Activated T-cell treated with anti-CD3 and anti-CD28 coated beads, Interleukin-2, amount 50 U/mL, for 24 hours (primary cell): Measurements from ENCODE around the gene DIPK1C.
A peak's percentile ranks its signal among the peaks of the same experiment; 100 is the strongest.

ENCODE experiments used
- DNase-seq: peaks from one replicate; pipeline ENCODE4 v3.0.0-alpha.2; 2020
- H3K27ac Mint-ChIP-seq: 2 replicates; pipeline ENCODE4 v1.8.0; 2020; ENCODE audit warnings: mild to moderate bottlenecking, mixed read lengths
- H3K27me3 Mint-ChIP-seq: 2 replicates; pipeline ENCODE4 v1.8.0; 2020; ENCODE audit warnings: mixed read lengths
- H3K36me3 Mint-ChIP-seq: 2 replicates; pipeline ENCODE4 v1.8.0; 2020; ENCODE audit warnings: low read depth, mixed read lengths
- H3K4me1 Mint-ChIP-seq: 2 replicates; pipeline ENCODE4 v1.8.0; 2020; ENCODE audit warnings: low read depth, mixed read lengths
- H3K4me3 Mint-ChIP-seq: 2 replicates; pipeline ENCODE4 v1.8.0; 2020; ENCODE audit warnings: mild to moderate bottlenecking, moderate library complexity, mixed read lengths
- H3K9me3 Mint-ChIP-seq: 2 replicates; pipeline ENCODE4 v1.8.0; 2020; ENCODE audit warnings: mixed read lengths

DIPK1C gene

DNA sequence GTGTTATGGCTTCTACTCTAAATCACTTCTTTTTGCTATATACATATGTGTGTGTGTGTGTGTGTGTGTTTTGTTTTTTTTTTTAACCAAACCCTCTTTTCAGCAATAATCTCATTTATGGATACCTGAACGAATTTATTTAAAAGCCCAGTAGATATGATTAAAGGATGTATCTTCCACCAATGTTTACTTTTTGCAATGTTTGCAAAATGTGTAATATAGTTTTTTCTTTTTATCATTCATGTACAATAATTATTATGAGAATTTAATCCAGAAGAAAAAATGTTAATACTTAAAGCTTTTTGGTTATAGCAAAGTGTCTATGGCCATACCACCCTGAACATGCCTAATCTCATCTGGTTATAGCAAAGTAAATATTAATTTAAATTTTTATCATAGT is 37.4 kb upstream of the DIPK1C start:
- peaks cover 36% of the 10 kb centered on the region for H3K4me1 Mint-ChIP-seq
- no peaks in the 10 kb centered on the region for H3K9me3 Mint-ChIP-seq
- no peak for DNase-seq
- H3K27me3 Mint-ChIP-seq, result no peaks in the 10 kb centered on the region
- H3K27ac Mint-ChIP-seq, result no peak overlapping the region
- H3K36me3 Mint-ChIP-seq, result peaks cover 31% of the 10 kb centered on the region
- peak overlapping the region; percentile 35 for H3K4me3 Mint-ChIP-seq

- H3K9me3 Mint-ChIP-seq, result no peaks in the 10 kb centered on the region
- H3K27me3 Mint-ChIP-seq, result no peaks in the 10 kb centered on the region
- H3K27ac Mint-ChIP-seq, result no peak overlapping the region
- H3K4me3 Mint-ChIP-seq, result no peak overlapping the region
- H3K36me3 Mint-ChIP-seq, result peaks cover 23% of the 10 kb centered on the region
- peak; percentile 43 for DNase-seq
- peaks cover 28% of the 10 kb centered on the region for H3K4me1 Mint-ChIP-seq
Observed at GRCh38 chr18:74493689-74494088, 36.6 kb upstream of the DIPK1C start.

DNA sequence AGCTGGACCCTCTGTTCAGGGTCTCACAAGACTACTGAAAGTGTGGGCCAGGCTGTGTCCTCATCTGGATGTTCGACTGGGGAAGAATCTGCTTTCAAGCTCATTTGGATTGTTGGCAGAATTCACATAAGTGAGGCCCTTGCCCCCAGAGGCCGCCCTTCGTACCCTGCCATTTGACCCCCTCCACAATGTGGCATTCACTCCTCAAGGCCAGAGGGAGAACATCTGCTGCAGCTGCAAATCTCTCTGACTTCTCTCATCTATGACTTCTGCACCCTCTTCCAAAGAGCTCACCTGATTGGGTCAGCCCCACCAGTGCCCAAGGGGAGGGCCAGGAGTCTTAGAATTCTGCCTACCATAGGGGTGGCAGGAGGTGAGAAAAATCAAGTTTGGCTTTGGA is 35.2 kb upstream of the DIPK1C start:
- DNase-seq, result no peak
- peaks cover 14% of the 10 kb centered on the region for H3K4me1 Mint-ChIP-seq
- no peaks in the 10 kb centered on the region for H3K9me3 Mint-ChIP-seq
- H3K4me3 Mint-ChIP-seq, result no peak overlapping the region
- peaks cover 12% of the 10 kb centered on the region for H3K36me3 Mint-ChIP-seq
- H3K27me3 Mint-ChIP-seq, result no peaks in the 10 kb centered on the region
- no peak overlapping the region for H3K27ac Mint-ChIP-seq

DNA sequence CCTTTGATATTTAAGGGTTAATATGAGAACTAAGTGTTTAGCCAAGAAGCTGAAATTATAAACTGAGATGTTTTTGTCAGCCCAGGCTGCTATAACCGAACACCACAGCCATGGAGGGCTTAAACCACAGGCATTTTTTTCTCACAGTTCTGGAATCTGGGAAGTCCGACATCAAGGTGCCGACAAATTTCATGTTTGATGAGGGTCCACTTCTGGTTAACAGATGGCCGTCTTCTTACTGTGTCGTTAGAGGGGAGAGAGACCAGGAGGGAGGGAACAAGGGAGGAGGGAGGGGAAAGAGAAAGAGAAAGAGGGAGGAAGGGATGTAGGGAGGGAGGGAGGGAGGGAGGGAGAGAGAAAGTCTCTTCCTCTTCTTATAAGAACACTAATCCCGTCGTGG is 32.6 kb upstream of the DIPK1C start:
- no peak for DNase-seq
- Mint-ChIP-seq H3K27ac (no peak overlapping the region), H3K27me3 (no peaks in the 10 kb centered on the region), H3K4me1 (peaks cover 17% of the 10 kb centered on the region), H3K36me3 (no peaks in the 10 kb centered on the region), H3K9me3 (no peaks in the 10 kb centered on the region), H3K4me3 (no peak overlapping the region)

GRCh38 chr18:74488864-74489263 is 31.8 kb upstream of the DIPK1C start:
- no peaks in the 10 kb centered on the region for H3K9me3 Mint-ChIP-seq
- H3K4me1 Mint-ChIP-seq, result peaks cover 17% of the 10 kb centered on the region
- no peak overlapping the region for H3K4me3 Mint-ChIP-seq
- no peaks in the 10 kb centered on the region for H3K27me3 Mint-ChIP-seq
- H3K27ac Mint-ChIP-seq, result no peak overlapping the region
- no peaks in the 10 kb centered on the region for H3K36me3 Mint-ChIP-seq
- DNase-seq, result no peak

GRCh38 chr18:74488354-74488753 is 31.2 kb upstream of the DIPK1C start:
- peaks cover 17% of the 10 kb centered on the region for H3K4me1 Mint-ChIP-seq
- no peaks in the 10 kb centered on the region for H3K9me3 Mint-ChIP-seq
- DNase-seq, result no peak
- H3K27me3 Mint-ChIP-seq, result no peaks in the 10 kb centered on the region
- H3K4me3 Mint-ChIP-seq, result no peak overlapping the region
- H3K36me3 Mint-ChIP-seq, result no peaks in the 10 kb centered on the region
- no peak overlapping the region for H3K27ac Mint-ChIP-seq

DNA sequence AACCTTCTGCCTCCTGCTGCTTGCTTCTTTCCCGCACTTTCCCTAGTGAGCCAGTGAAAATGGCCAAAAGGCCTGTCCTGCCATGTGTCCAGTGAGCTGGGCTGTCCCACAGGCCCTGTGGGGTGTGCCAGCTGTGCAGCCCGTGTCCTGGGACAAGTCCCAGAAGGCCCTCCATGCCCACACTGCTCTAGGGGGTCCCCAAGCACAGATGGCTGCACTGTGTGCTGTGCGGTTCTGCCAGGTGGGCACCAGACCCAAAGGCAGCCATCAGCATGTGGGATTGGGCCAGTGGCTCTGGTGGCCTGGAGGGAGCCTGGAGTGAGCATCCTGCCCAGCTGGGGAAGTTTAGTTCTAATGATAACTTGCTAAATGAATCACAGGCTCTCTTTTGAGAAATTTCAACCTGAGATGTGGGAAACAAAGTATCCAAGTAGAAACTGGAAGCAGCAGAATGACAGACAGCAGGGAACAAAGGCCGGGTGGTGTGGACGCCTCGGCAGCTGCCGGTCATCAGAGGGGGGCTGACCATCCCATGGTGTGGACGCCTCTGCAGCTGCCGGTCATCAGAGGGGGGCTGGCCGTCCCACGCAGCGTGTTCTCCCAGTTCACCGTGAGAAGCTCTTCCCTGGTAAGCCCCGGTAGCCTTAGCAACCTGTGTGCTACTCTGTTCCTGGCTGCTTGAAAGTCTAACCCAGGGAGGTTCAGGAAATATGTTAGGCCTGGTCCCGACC is 29.2 kb upstream of the DIPK1C start:
- Mint-ChIP-seq H3K36me3 (no peaks in the 10 kb centered on the region), H3K9me3 (no peaks in the 10 kb centered on the region), H3K4me3 (no peak overlapping the region), H3K27ac (no peak overlapping the region), H3K27me3 (peaks cover 3% of the 10 kb centered on the region), H3K4me1 (peaks cover 17% of the 10 kb centered on the region)
- DNase-seq, result no peak

GRCh38 chr18:74482697-74483096 is 25.6 kb upstream of the DIPK1C start:
- H3K9me3 Mint-ChIP-seq, result no peaks in the 10 kb centered on the region
- peaks cover 19% of the 10 kb centered on the region for H3K4me1 Mint-ChIP-seq
- H3K27ac Mint-ChIP-seq, result no peak overlapping the region
- peaks cover 3% of the 10 kb centered on the region for H3K27me3 Mint-ChIP-seq
- DNase-seq, result no peak
- H3K4me3 Mint-ChIP-seq, result no peak overlapping the region
- H3K36me3 Mint-ChIP-seq, result no peaks in the 10 kb centered on the region

DNA sequence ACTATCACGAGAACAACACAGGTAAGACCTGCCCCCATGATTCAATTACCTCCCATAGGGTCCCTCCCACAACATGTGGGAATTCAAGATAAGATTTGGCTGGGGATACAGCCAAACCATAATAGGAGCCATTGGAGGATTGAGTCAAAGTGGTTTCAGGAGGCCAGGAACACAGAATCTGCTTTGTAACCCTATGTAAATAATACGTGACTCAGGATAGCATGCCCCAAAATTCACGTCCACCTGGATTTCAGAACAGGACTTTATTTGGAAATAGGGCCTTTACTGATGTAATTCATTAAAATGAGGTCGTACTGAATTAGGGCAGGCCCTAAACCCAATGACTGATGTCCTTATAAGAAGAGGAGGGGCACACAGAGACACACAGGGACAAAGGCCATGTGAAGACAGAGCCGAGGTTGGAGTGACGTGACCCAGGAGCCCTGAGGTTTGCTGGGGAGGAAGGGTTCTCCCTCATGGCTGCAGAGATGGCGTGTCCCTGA is 23.1 kb upstream of the DIPK1C start:
- Mint-ChIP-seq H3K4me3 (no peak overlapping the region), H3K4me1 (peaks cover 12% of the 10 kb centered on the region), H3K27ac (no peak overlapping the region), H3K27me3 (peaks cover 3% of the 10 kb centered on the region), H3K9me3 (no peaks in the 10 kb centered on the region), H3K36me3 (no peaks in the 10 kb centered on the region)
- DNase-seq, result no peak

GRCh38 chr18:74479486-74480148 is 22.5 kb upstream of the DIPK1C start:
- H3K4me1 Mint-ChIP-seq, result peaks cover 8% of the 10 kb centered on the region
- no peaks in the 10 kb centered on the region for H3K36me3 Mint-ChIP-seq
- H3K9me3 Mint-ChIP-seq, result no peaks in the 10 kb centered on the region
- H3K27ac Mint-ChIP-seq, result no peak overlapping the region
- peaks cover 3% of the 10 kb centered on the region for H3K27me3 Mint-ChIP-seq
- no peak overlapping the region for H3K4me3 Mint-ChIP-seq
- no peak for DNase-seq

- Mint-ChIP-seq H3K36me3 (no peaks in the 10 kb centered on the region), H3K27me3 (peaks cover 3% of the 10 kb centered on the region), H3K4me3 (no peak overlapping the region), H3K4me1 (peaks cover 5% of the 10 kb centered on the region), H3K27ac (no peak overlapping the region), H3K9me3 (no peaks in the 10 kb centered on the region)
- no peak for DNase-seq
Observed at GRCh38 chr18:74478880-74479279, 21.8 kb upstream of the DIPK1C start.

DNA sequence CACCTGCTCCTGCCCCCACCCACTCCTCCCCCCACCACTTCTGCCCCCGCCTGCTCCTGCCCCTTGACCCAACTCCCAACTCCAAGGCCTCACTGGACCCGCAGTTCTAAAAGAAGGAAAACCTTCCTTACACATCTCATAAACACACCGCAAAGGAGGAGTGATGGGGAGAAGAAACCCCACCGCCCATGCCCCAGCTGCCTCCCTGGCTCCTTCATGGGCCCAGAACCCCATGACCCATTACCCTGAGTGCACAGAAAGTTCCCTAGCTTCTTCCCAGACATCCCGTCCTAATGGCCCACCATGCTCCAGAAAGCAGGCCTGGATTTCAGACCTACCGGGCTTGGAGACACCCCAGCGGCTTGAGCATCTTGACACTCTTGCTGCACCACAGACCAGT is 21.2 kb upstream of the DIPK1C start:
- Mint-ChIP-seq H3K27me3 (peaks cover 3% of the 10 kb centered on the region), H3K27ac (no peak overlapping the region), H3K4me3 (no peak overlapping the region), H3K36me3 (no peaks in the 10 kb centered on the region), H3K9me3 (no peaks in the 10 kb centered on the region), H3K4me1 (peaks cover 5% of the 10 kb centered on the region)
- DNase-seq, result no peak

- H3K27ac Mint-ChIP-seq, result no peak overlapping the region
- H3K4me1 Mint-ChIP-seq, result peaks cover 5% of the 10 kb centered on the region
- DNase-seq, result no peak
- H3K36me3 Mint-ChIP-seq, result no peaks in the 10 kb centered on the region
- H3K4me3 Mint-ChIP-seq, result no peak overlapping the region
- H3K27me3 Mint-ChIP-seq, result peaks cover 2% of the 10 kb centered on the region
- no peaks in the 10 kb centered on the region for H3K9me3 Mint-ChIP-seq
Observed at GRCh38 chr18:74477771-74478170, 20.7 kb upstream of the DIPK1C start.

DNA sequence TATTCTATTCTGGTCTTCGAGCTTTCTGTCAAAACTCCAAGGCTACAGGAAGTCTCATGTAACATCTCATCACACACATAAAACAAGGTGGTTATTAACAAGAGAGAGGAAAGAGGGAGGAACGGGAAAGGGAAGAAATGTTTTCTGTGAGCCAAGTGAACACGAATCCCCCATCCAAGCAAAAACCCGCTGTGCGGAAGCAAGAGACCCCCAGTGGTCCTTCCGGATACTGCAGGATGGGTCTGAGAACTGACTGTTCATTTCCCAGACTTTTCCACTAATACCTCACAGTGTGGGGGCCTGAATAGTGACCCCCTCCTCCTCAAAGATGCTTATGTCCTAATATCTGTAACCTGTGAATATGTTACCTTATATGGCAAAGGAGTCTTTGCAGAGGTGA is 19.0 kb upstream of the DIPK1C start:
- Mint-ChIP-seq H3K36me3 (no peaks in the 10 kb centered on the region), H3K4me1 (peaks cover 5% of the 10 kb centered on the region), H3K27ac (no peak overlapping the region), H3K9me3 (no peaks in the 10 kb centered on the region), H3K4me3 (no peak overlapping the region), H3K27me3 (no peaks in the 10 kb centered on the region)
- DNase-seq, result no peak

DNA sequence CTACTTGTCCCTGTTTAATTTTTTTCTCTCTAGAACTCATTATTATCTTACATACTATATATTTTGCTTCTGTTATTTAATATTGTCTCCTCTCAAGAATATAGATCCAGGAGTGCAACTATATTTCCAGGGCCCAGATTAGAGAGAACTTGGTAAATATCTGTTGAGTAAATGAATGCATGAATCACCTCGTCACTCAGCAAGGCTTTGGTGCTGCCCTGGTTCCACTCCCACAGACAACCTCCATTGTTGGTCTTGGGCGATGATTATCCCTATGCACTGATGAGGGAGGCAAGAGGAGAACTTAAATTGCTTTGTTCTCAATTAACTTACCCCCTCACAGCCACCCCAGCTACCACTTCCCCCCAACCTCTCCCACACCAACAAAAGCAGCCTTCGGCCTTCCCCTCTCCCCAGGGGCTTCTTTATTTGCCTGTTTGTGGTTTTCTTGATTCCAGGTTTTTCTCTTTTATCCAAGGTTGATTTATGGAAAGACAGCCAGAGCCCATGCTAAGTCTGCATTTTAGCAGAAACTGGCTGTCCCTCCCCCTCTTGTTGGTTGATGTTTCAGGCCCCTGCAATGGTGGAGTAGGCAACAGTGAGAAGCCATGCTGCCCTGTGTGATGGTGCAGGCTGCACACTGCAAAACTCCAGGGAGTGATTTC is 17.0 kb upstream of the DIPK1C start:
- Mint-ChIP-seq H3K27ac (no peak overlapping the region), H3K36me3 (no peaks in the 10 kb centered on the region), H3K4me3 (no peak overlapping the region), H3K27me3 (no peaks in the 10 kb centered on the region), H3K9me3 (peaks cover 9% of the 10 kb centered on the region), H3K4me1 (peaks cover 5% of the 10 kb centered on the region)
- no peak for DNase-seq
